ENCODE measurements around the gene SUN2.
"Not testable (repeated sequence)": the region's sequence is repeated elsewhere in the genome, so short reads cannot be mapped to it uniquely, and the experiment has no call there.

Gene SUN2, protein sequence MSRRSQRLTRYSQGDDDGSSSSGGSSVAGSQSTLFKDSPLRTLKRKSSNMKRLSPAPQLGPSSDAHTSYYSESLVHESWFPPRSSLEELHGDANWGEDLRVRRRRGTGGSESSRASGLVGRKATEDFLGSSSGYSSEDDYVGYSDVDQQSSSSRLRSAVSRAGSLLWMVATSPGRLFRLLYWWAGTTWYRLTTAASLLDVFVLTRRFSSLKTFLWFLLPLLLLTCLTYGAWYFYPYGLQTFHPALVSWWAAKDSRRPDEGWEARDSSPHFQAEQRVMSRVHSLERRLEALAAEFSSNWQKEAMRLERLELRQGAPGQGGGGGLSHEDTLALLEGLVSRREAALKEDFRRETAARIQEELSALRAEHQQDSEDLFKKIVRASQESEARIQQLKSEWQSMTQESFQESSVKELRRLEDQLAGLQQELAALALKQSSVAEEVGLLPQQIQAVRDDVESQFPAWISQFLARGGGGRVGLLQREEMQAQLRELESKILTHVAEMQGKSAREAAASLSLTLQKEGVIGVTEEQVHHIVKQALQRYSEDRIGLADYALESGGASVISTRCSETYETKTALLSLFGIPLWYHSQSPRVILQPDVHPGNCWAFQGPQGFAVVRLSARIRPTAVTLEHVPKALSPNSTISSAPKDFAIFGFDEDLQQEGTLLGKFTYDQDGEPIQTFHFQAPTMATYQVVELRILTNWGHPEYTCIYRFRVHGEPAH

DNA sequence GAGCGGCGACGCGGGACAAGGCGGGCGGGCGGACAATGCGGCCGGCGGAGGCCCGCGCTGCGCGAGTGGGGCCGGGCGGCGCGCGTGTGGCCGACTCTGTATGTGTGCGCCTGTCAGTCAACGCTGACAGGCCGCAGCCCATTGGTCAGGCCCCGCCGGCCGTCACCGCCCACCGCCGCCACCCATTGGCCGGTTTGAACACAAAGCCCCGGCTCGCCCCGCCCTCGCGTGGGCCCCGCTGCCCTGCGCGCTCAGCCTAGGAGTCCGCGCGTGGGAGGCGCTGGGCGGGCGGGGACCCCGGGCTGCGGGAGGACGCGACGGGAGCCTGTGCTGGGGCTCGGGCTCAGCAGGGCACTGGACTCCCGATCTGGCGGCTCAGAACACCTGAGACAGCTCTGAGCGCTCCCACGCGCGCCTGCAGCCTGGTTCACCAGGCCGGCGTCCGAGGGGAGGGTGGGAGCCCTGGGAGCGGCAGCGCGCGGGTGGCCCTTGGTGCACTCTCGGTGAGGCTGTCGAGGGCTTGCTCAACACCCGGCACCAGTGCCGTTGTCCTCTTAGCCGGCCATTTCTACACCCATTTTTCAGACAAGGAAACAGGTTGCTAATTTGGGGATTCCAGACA, at the start of gene SUN2:
Gene SUN2, minus strand, starts transcription at position 88 of the 622 bp plus-strand sequence. CDS start 3,370 bp downstream, outside the sequence.
- peak; percentile 92 for DNase-seq (ENCODE audit: low read depth)

DNA sequence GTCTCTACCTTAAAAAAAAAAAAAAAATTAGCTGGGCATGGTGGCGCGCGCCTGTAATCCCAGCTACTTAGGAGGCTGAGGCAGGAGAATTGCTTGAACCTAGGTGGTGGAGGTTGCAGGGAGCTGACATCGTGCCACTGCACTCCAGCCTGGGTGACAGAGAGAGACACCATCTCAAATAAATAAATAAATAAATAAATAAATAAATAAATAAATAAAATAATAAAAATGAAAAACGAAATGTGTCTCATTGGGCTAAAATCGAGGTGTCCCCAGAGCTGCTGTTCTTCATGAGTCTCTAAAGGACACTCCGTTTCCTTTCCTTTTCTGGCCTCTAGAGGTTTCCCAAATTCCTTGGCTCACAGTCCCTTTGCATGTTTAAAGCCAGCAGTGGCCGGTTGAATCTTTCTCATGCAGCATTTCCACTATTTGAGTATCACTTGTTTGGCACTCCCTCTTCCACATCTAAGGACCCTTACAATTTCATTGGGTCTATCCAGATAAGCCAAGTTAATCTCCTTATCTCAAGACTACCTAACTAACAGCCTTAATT, 49.3 kb upstream of the SUN2 start:
- not testable (repeated sequence) for DNase-seq (ENCODE audit: low read depth)

DNA sequence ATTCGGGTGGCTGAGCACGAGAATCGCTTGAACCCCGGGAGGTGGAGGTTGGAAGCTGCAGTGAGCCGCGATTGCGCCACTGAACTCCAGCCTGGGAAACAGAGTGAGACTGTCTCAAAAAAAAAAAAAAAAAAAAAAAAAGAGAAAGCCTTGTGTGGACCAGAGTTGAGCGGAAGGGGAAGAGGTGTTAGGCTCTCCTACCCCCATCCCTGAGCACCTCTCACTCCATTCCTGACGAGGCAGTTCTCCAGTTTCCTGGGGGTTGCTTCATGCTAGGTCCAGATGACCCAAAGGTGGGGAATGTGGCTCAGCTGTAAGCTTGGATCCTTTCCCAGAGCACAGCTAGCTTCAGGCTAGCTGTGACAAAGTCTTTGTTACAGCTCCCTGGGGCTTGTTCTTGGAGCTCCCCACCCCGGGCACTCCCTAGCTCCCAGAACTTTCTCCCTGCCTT, 46.9 kb upstream of the SUN2 start:
- no peak for DNase-seq (ENCODE audit: low read depth)

DNA sequence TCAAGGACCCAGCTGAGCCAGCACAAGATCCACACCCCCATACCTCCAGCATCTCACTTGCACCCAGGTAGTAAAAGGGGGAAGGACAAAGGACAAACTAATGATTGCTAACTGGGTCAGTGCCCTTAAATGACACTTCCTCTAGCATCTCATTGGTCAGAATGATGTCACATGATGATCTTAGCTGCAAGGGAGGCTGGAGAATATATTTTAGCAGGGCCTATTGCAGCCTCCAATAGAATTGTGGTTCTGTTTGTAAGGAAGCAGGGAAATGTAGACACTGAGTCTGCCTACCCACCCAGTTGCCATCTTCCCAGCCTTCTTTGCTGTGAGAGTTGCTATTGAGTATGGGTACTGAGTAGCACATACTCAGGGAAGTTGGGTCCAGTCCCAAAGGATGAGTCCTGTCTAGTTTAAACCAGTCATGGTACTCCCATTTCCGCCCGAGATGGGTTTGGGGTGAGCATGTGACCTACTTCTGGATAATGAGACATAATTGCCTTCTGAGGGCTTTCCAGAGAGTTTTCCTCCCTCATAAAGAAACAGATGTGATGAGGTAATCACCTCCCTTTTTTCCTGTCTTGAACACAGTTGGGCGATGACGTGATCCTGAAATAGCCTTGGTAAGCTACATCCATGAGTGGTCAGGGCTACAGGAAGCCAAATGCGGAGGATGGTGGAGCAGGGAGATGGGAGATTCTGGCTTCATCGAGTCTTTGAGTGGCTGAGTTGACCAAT, 43.6 kb upstream of the SUN2 start:
- no peak for DNase-seq (ENCODE audit: low read depth)

DNA sequence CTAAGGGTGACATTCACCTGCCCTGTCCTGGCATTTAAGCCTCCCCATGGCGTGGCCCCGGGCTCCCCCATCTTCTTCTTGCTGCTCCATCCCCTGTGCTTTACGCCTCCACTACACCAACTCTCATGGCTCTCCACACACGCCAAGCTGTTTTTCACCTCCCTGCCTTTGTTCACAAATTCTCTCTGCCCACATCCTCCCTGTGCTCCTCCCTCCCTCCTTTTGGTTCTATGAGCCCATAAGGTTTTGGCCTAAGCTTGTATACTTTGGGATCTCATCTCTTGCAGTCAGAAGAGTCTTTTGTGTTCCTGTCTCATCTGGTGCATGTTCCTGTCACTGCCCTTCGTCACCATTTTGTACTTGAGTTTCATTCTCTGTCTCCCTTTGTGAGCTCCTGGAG, 42.7 kb upstream of the SUN2 start:
- DNase-seq (ENCODE audit: low read depth): no peak

DNA sequence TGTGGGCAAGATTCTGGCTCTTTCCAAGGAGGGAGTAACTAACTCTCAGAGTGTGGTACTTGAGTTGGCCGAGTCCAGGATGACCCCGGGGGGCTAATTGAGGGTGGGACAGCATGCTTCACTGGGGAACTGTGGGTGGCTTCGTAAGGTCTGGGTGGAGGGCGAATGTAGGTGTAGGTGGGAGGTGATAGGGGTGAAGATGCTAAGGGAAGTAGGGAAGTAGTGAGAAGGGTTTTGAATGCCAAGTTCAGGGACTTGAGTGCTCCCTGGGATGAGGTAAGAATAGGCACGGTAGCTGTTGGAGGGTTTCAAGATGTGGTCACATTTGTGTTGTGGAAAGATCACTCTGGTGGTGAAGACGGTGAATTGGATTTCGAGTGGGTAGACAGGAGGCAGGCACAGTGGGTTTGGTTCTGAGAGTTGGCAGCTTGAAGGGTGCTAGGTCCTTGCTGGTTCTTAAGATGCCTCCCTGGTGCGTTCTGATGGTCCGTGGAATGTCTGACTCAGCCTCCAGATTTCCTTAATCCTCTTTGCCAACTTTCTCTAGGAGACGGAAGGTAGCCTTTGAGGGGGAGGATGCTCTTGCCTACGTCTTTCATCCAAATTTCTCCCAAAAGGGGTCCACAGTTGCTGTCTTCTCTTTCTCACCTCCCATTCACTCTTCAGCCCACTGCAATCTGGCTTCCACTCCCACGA, 40.6 kb upstream of the SUN2 start:
- DNase-seq (ENCODE audit: low read depth): no peak

DNA sequence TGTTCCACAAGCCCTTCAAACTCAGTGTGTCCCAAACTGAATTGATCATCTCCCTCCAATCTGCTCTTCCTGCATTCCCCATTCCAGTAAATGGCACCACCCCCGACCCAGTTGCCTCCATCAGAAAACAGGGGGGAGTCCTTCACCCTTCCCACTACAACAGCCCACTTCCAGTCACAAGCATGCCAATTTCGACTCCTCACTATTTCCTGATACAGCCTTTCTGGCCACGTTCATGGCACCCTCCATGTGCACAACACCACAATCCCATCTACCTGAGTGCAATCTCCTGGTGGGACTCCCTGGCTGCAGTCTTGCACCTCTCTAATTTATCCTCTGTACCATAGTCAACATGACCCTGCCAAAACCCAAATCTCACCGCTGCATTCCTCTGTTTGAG, 39.8 kb upstream of the SUN2 start:
- DNase-seq (ENCODE audit: low read depth): no peak

DNA sequence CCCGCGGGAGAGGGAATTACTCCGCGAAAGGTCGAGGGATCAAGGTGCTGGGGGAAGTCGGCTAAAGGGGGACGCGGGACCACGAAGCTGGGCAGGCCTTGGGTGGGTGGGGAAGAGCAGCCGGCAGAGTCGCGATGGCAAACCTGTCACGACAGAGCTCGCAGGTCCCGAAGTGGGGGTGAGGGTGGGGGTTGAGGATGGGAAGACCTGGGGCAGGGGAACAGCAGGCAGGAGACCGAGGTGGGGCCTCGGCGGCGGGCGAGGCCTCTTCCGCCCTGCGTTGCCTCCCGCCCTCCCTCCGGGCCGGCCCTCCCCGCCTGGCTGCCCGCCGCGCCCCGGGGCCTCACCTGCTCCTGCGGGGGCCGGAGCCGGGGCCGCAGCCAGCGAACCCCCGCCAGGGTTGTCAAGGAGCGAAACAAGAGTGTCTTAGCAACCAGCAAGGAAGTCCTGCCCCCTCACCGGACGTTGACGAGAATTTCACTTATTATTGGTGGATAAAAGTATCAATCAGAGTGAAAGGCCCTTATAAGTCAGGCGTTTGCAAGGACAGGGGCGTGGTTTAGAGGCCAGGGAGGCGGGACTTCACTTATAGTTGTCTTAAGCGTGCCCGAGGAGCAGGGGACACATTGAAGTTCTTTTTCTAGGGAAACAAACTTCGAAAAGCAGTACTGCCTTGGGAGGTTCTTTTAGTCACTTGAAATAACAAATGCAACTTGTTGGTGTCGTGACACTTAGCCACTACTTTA, 38.1 kb upstream of the SUN2 start, which contains the start of gene DNAL4:
Gene DNAL4, minus strand, starts transcription at position 423 of the 746 bp plus-strand sequence. CDS start 11,412 bp downstream, outside the sequence.
- DNase-seq (ENCODE audit: low read depth): peak; percentile 77

DNA sequence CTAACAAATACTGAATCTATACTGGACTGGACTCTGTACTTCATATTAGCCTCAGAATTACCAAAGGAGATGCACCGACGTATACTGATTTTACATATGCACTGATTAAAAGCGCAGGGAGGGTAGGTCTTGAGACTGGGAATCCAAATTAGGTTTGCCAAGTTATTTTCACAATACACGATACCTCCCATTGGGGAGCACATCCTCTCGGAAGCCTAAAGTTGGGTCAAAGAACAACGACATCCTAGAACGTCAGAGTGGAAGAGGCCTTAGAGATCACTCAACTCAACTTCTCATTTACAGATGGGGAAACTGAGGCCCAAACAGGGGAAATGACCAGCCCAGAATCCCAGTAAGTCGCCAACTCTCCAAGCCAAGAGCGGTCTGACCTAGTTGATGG, 37.5 kb upstream of the SUN2 start:
- DNase-seq (ENCODE audit: low read depth): no peak

DNA sequence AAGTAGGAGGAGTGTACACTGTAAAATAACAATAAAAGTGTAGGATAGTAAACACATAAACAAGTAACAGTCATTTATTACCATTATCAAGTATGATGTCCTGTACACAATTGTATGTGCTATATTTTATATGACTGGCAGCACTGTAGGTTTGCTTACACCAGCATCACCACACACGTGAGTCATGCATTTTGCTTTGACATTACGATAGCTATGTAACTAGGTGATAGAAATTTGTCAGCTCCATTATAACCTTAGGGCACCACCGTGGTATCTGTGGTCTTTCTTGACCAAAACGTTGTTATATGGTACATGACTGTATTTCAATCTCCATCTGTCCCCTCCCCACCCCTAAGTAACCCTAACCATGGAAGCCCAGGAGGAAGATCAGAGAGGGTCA, 37.0 kb upstream of the SUN2 start:
- DNase-seq (ENCODE audit: low read depth): no peak

DNA sequence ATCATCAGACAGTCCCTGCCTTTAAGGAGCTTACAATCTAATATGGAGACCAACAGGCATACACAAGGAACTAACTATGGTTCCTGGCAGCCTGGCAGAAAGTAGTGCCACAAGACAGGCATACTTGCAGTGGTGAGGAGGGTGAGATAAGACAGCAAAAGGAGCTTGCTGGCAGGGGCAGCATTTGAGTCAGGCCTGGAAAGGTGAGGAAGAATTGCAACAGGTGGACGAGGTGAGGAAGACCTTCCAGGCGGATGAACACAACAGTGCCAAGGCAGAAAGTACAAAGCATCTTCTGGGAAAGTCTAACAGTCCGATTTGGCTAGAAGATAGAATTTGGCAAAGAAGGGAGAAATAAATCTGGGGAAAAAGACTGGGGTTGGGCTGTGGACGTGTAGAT, 33.8 kb upstream of the SUN2 start:
- no peak for DNase-seq (ENCODE audit: low read depth)

DNA sequence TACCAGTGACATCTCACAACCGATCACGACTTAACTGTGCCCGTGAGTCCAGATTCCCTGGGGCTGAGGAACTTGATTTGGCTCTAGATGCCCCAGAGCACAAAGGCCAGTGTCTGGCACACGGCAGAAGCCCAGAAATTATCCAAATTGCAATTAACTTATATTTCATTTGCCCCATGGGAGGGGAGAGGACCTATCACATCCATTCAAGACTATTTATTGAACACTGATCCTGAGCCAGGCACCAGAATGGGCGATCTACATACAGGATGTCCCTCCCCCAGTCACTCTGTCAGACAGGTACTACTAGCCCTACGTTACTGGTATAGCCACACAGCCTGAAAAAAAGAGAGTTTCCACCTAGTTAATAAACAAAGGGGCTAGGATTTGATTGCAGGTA, 33.0 kb upstream of the SUN2 start:
- no peak for DNase-seq (ENCODE audit: low read depth)

DNA sequence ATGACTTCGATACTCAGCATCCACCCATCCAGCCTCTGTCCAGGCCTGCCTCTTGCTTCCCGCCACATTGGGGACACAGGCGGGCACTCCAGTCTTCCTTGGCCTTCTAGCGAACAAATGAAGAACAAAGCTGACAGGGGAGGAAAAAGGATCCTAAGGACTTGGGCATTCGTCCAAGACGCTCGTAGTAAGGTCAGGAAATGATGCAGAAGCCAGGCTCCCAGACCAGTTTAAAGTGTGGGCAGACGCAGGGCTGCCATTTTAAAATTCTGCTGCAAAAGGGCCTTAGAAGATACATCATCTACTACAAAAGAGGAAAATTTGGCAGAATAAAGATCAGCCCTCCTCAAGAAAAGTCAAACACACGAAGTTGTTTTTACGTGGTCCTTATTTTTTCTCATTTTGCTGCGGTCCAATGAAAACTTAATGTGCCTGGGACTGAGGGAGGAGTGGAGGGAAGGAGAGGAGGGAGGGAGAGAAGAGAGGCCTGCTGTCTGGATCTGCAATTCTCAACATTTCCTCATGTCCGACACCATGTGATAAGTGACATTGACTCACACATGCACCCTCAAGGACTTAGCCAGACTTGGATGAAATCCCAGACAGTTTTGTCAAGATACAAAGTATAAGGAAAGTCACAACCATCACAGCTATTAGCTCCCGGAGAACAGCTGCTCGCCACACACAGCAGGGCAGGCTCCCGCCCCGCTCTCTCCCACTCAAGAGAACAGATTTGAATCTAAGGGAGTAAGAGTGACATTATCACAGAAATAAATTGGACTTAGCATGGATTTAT, 32.4 kb upstream of the SUN2 start:
- no peak for DNase-seq (ENCODE audit: low read depth)

DNA sequence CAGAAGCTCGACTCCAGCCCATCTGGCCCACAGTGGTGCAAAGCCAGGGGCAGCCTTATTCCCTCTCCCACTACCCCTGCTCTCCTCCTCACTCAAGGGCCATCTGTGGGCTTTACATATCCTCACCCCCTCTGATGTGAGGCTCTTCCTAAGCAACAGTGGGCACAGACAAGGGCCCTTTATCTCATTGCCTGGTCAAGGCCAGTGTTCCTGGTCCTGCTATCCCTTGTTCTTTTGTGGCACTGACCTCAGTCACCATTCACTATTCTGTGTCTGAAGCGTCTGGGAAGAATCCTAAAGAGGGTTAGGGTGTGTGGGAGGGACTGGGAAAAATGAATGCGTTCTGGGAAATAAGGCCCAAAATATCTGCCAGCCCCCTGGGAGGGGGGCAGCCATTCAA, 30.8 kb upstream of the SUN2 start:
- DNase-seq (ENCODE audit: low read depth): no peak

DNA sequence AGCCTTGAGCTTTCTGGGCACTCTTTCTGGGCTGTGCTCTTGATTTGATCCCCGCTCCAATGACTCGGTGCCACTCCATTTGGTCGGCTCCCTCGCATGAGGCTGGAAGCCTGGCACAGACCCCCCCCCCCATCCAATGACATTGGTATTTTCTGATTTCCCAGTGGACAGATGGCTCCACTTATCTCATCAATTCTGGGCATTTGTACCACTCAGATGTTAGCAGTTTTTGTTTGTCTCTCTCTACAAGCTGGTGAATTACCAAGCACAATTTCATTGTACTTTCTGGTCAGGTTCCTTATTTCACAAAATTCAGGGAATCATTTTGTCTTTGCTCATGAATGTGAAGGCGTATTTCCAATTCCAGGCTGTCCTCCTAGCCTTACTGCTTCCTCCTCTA, 29.1 kb upstream of the SUN2 start:
- no peak for DNase-seq (ENCODE audit: low read depth)

DNA sequence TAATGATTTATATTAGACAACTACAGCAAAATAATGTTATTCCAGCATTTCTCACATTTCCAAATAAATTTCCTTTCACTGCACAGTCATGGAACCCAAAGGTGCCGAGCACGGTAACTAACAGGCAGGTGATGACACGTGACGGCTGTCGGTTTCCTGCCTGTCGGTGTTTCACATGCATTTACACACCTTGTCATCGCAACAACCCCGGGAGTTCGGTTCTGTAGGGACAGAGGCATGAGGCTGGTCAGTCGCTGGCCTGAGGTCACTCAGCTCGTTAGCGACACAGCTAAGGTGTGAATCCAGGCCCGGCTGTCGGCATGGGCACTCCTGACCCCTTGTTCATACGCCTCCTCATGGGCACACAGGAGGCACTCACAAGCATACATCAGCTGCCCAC, 28.2 kb upstream of the SUN2 start:
- no peak for DNase-seq (ENCODE audit: low read depth)

DNA sequence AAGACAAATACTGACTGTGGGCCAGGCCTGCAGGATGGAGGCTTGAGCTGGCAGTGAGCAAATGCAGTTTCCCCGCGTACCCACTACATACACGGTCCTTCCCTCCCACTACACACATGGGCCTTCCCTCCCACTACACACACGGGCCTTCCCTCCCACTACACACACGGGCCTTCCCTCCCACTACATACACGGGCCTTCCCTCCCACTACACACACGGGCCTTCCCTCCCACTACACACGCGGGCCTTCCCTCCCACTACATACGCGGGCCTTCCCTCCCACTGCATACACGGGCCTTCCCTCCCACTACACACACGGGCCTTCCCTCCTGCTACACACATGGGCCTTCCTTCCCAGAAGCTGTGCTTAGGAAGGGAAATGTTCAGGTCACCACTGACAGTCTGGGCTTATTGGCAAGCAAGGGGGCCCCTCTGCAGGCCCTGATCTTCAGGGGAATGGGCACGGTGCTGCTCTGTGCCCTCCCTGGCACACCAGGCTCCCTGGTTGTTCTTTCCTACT, 27.4 kb upstream of the SUN2 start:
- DNase-seq (ENCODE audit: low read depth): no peak

DNA sequence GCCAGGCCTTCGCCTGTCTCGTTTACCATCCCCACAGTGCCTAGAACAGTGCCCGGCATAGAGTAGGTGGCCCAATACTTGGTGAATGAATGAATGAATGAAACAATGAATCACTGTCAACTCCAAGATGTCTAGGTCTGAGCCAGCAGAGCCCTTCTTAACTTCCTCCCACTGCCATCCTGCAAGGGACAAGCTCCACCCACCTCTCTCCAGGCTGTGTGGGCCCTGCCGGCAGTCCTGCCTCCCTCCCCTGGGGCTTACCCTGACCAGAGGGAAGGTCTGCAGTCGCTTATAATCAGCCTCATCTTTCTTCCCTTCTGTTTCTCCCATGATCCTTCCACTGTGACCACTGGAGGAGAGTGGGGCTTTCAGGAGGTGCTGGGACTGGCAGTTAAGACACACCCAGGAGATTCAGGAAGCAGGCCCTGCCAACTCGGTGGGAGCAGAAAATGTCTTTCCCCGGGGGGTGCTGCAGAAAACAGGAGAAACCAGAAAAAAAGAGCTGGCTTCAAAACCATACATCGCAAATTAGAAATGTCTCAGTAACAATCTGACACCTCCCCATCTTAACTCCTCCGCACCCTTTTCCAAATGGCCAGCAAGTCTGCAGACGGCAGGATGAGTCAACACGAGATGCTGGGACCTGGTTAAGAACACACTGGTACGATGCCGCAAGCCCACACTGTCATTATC, 26.8 kb upstream of the SUN2 start:
- no peak for DNase-seq (ENCODE audit: low read depth)

DNA sequence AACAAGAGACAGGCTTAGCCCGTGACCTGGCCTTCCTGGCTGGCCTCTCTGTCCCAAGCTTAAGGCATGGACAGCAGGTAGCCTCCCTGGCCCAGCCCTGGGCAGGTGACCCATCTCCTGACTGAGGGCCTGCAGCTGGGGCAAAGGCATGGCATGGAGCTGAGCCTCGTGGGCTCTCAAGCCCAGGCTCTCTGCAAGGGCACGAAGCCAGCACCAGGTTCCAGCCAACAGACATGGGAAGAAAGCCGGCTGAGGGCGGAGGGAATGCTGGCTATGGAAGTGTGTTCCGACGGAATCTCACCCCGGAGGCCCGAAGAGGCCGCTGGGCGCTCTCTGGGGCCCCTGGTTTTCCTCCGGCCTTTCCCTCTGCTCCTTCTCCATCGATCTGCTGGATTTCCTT, 25.2 kb upstream of the SUN2 start:
- no peak for DNase-seq (ENCODE audit: low read depth)

All from stimulated activated CD8-positive, alpha-beta memory T cell treated with anti-CD3 and anti-CD28 coated beads, Interleukin-12 subunit alpha, Interleukin-12 subunit beta, amount 100 ng/mL, for 4 hours (primary cell).